ENCODE measurements around the gene PLXNC1.

GRCh38 chr12:94144781-94145180, 3.6 kb upstream of the PLXNC1 start:
- TF ChIP-seq FOXA1 (IDR thresholded peaks at IDR 0.05) (no peak), TARDBP (IDR thresholded peaks at IDR 0.05) (no peak), CTBP1 (IDR thresholded peaks at IDR 0.05; ENCODE audit: borderline replicate concordance) (no peak), FOXM1 (IDR thresholded peaks at IDR 0.05; ENCODE audit: borderline replicate concordance) (no peak), ZNF384 (IDR thresholded peaks at IDR 0.05) (no peak), BHLHE40 (IDR thresholded peaks at IDR 0.05; ENCODE audit: borderline replicate concordance) (no peak), FOXK2 (IDR thresholded peaks at IDR 0.05) (no peak), ELF4 (IDR thresholded peaks at IDR 0.05) (no peak), L3MBTL2 (conservative IDR thresholded peaks at IDR 0.05) (no peak), HDGF (IDR thresholded peaks at IDR 0.05; ENCODE audit: borderline replicate concordance) (no peak), SP1 (IDR thresholded peaks at IDR 0.05) (no peak)
- TF ChIP-seq, protein P1, sequence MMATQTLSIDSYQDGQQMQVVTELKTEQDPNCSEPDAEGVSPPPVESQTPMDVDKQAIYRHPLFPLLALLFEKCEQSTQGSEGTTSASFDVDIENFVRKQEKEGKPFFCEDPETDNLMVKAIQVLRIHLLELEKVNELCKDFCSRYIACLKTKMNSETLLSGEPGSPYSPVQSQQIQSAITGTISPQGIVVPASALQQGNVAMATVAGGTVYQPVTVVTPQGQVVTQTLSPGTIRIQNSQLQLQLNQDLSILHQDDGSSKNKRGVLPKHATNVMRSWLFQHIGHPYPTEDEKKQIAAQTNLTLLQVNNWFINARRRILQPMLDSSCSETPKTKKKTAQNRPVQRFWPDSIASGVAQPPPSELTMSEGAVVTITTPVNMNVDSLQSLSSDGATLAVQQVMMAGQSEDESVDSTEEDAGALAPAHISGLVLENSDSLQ (IDR thresholded peaks at IDR 0.05): no peak
